H9 (cell line): ENCODE measurements around the gene ZMIZ1. TPM values are rescaled to one million over a fixed set of nuclear protein-coding genes. Genes with fewer than 3 reads are reported as not detected.

Experiments used
- DNase-seq: peaks from one replicate; pipeline ENCODE4 v3.0.0-alpha.2; 2017
- H2AFZ ChIP-seq: one replicate; pipeline ENCODE4 v1.6.1; 2013; ENCODE audit warnings: mild to moderate bottlenecking, low read length, control low read depth, moderate library complexity
- H2AK5ac ChIP-seq: 2 replicates; pipeline ENCODE4 v1.6.1; 2013; ENCODE audit warnings: low read length, control low read depth, mixed read lengths; ENCODE audit not compliant: insufficient read length
- H2BK120ac ChIP-seq: one replicate; pipeline ENCODE4 v1.6.1; 2013; ENCODE audit warnings: low read depth, mild to moderate bottlenecking, low read length, control low read depth, inconsistent platforms; ENCODE audit not compliant: poor library complexity, severe bottlenecking
- H2BK12ac ChIP-seq: 2 replicates; pipeline ENCODE4 v1.6.1; 2013; ENCODE audit warnings: low read length, control low read depth, mixed read lengths, low read depth; ENCODE audit not compliant: insufficient read length
- H2BK15ac ChIP-seq: 2 replicates; pipeline ENCODE4 v1.6.1; 2013; ENCODE audit warnings: low read depth, low read length, control low read depth
- H2BK20ac ChIP-seq: one replicate; pipeline ENCODE4 v1.6.1; 2013; ENCODE audit warnings: low read depth, mild to moderate bottlenecking, low read length, control low read depth, inconsistent platforms; ENCODE audit not compliant: poor library complexity, severe bottlenecking
- H2BK5ac ChIP-seq: 2 replicates; pipeline ENCODE4 v1.6.1; 2013; ENCODE audit warnings: low read length, control low read depth, mixed read lengths; ENCODE audit not compliant: insufficient read length
- H3K14ac ChIP-seq: 2 replicates; pipeline ENCODE4 v1.6.1; 2013; ENCODE audit warnings: low read length, control low read depth; ENCODE audit not compliant: insufficient read depth
- H3K18ac ChIP-seq: 2 replicates; pipeline ENCODE4 v1.6.1; 2013; ENCODE audit warnings: low read depth, mild to moderate bottlenecking, mixed read lengths, low read length, control low read depth; ENCODE audit not compliant: insufficient read length
- H3K23ac ChIP-seq: 2 replicates; pipeline ENCODE4 v1.6.1; 2013; ENCODE audit warnings: low read length, control low read depth, mixed read lengths, low read depth; ENCODE audit not compliant: insufficient read length
- H3K23me2 ChIP-seq: 2 replicates; pipeline ENCODE4 v1.6.1; 2013; ENCODE audit warnings: low read depth, mild to moderate bottlenecking, mixed read lengths, low read length, control low read depth; ENCODE audit not compliant: insufficient read length, poor library complexity, severe bottlenecking
- H3K27ac ChIP-seq: 2 replicates; pipeline ENCODE4 v1.5.1; 2013; ENCODE audit warnings: low read length, control low read depth, mixed read lengths, low read depth; ENCODE audit not compliant: insufficient read length
- H3K27me3 ChIP-seq: 2 replicates; pipeline ENCODE4 v1.6.1; 2013; ENCODE audit warnings: low read length, control low read depth, inconsistent platforms; ENCODE audit not compliant: insufficient read depth
- H3K4ac ChIP-seq: 2 replicates; pipeline ENCODE4 v1.6.1; 2013; ENCODE audit warnings: low read depth, mild to moderate bottlenecking, control low read depth, inconsistent platforms, low read length, moderate library complexity
- H3K4me1 ChIP-seq: 2 replicates; pipeline ENCODE4 v1.6.1; 2013; ENCODE audit warnings: low read length, control low read depth, inconsistent platforms; ENCODE audit not compliant: insufficient read depth
- H3K4me2 ChIP-seq: 2 replicates; pipeline ENCODE4 v1.6.1; 2013; ENCODE audit warnings: low read length, control low read depth, mixed read lengths; ENCODE audit not compliant: insufficient read length, insufficient read depth
- H3K56ac ChIP-seq: 2 replicates; pipeline ENCODE4 v1.6.1; 2013; ENCODE audit warnings: low read depth, mild to moderate bottlenecking, mixed read lengths, low read length, control low read depth; ENCODE audit not compliant: insufficient read length
- H3K79me1 ChIP-seq: 2 replicates; pipeline ENCODE4 v1.6.1; 2013; ENCODE audit warnings: low read depth, mild to moderate bottlenecking, moderate library complexity, low read length, control low read depth, inconsistent platforms; ENCODE audit not compliant: insufficient read depth, poor library complexity, severe bottlenecking
- H3K79me2 ChIP-seq: 2 replicates; pipeline ENCODE4 v1.6.1; 2013; ENCODE audit warnings: low read length, control low read depth, inconsistent platforms; ENCODE audit not compliant: insufficient read depth
- H3K9ac ChIP-seq: 2 replicates; pipeline ENCODE4 v1.6.1; 2013; ENCODE audit warnings: low read length, control low read depth, mixed read lengths; ENCODE audit not compliant: insufficient read length; ENCODE audit errors: extremely low read depth
- H3K9me3 ChIP-seq: one replicate; pipeline ENCODE4 v1.6.1; 2013; ENCODE audit warnings: low read depth, low read length, inconsistent platforms; ENCODE audit not compliant: control insufficient read depth
- H3T11ph ChIP-seq: one replicate; pipeline ENCODE4 v1.6.1; 2013; ENCODE audit warnings: mild to moderate bottlenecking, low read length, control low read depth, inconsistent platforms
- H4K20me1 ChIP-seq: one replicate; pipeline ENCODE4 v1.6.1; 2013; ENCODE audit not compliant: control insufficient read depth, insufficient read length, insufficient read depth
- H4K5ac ChIP-seq: 2 replicates; pipeline ENCODE4 v1.6.1; 2013; ENCODE audit warnings: low read depth, mild to moderate bottlenecking, mixed read lengths, low read length, control low read depth; ENCODE audit not compliant: insufficient read length
- H4K8ac ChIP-seq: replicated peaks from 2 replicates; pipeline ENCODE4 v1.6.1; 2013; ENCODE audit warnings: low read length, control low read depth, mixed read lengths, low read depth; ENCODE audit not compliant: insufficient read length
- H4K91ac ChIP-seq: 2 replicates; pipeline ENCODE4 v1.6.1; 2013; ENCODE audit warnings: low read depth, mild to moderate bottlenecking, moderate library complexity, mixed read lengths, low read length, control low read depth; ENCODE audit not compliant: insufficient read length
- H3K27ac Mint-ChIP-seq, 3 experiments: 2 replicates in 2 of 3; 3 replicates in 1 of 3; pipeline ENCODE4 v1.8.0; 2020 to 2021; ENCODE audit warnings: mixed read lengths in 3 of 3, mild to moderate bottlenecking in 1 of 3, moderate library complexity in 1 of 3
- H3K27me3 Mint-ChIP-seq: 2 replicates; pipeline ENCODE4 v1.8.0; 2021; ENCODE audit warnings: low read depth, mild to moderate bottlenecking, moderate library complexity, mixed read lengths
- H3K36me3 Mint-ChIP-seq, 3 experiments: 2 replicates in 2 of 3; 3 replicates in 1 of 3; pipeline ENCODE4 v1.8.0; 2020 to 2021; ENCODE audit warnings: low read depth in 3 of 3, mixed read lengths in 3 of 3; ENCODE audit not compliant: insufficient read depth in 1 of 3
- H3K4me1 Mint-ChIP-seq, 2 experiments: 2 replicates each; pipeline ENCODE4 v1.8.0; 2020; ENCODE audit warnings: mixed read lengths in 2 of 2
- H3K4me3 Mint-ChIP-seq, 2 experiments: 2 replicates in 1 of 2; 3 replicates in 1 of 2; pipeline ENCODE4 v1.8.0; 2020 to 2021; ENCODE audit warnings: mild to moderate bottlenecking in 2 of 2, mixed read lengths in 2 of 2, moderate library complexity in 1 of 2
- H3K9me3 Mint-ChIP-seq, 2 experiments: 2 replicates in 1 of 2; 3 replicates in 1 of 2; pipeline ENCODE4 v1.8.0; 2020; ENCODE audit warnings: mild to moderate bottlenecking in 2 of 2, mixed read lengths in 2 of 2, moderate library complexity in 1 of 2
- CTCF ChIP-seq: fragments of 200-600 bp; sonication (generic); conservative IDR thresholded peaks from 3 replicates; pipeline ENCODE4 v1.8.0; 2021; ENCODE audit warnings: antibody characterized with exemption, mild to moderate bottlenecking
- WGBS: extraction: QIAGEN DNeasy Blood & Tissue Kit; methylation state at CpG from one replicate; pipeline ENCODE4 v1.1.7; 2013; ENCODE audit warnings: missing lambda C conversion rate, low lambda C conversion rate, mixed read lengths; ENCODE audit not compliant: insufficient read length; ENCODE audit errors: extremely low coverage; 5-methylcytosine and 5-hydroxymethylcytosine counted together
- total RNA-seq: library from RNA; stranded (reverse); gene quantifications from 2 replicates; pipeline ENCODE4 v1.2.1, GENCODE V29; 2021

The ZMIZ1 gene
- total RNA-seq, 1 experiment from 2014 or later: 36.9 TPM

- Histone ChIP-seq H2BK5ac (no peak overlapping the region), H3K14ac (no peak overlapping the region), H2AFZ (no peak overlapping the region), H4K91ac (no peak overlapping the region), H3K23ac (no peak overlapping the region), H3K9ac (no peak overlapping the region), H2BK15ac (no peak overlapping the region), H3K79me1 (no peaks in the 10 kb centered on the region), H4K5ac (no peak overlapping the region), H2BK120ac (no peak overlapping the region), H3T11ph (no peak overlapping the region), H3K4me1 (no peaks in the 10 kb centered on the region), H3K23me2 (no peaks in the 10 kb centered on the region), H2BK20ac (no peak overlapping the region), H3K9me3 (no peaks in the 10 kb centered on the region), H3K79me2 (no peaks in the 10 kb centered on the region), H4K20me1 (no peaks in the 10 kb centered on the region), H3K27ac (no peak overlapping the region), H2BK12ac (no peak overlapping the region), H3K27me3 (no peaks in the 10 kb centered on the region), H3K4ac (no peak overlapping the region), H3K18ac (no peak overlapping the region), H2AK5ac (no peak overlapping the region), H4K8ac (no peak overlapping the region), H3K56ac (no peak overlapping the region), H3K4me2 (no peak overlapping the region)
- Mint-ChIP-seq H3K4me3 (no peak overlapping the region), H3K36me3 (no peaks in the 10 kb centered on the region), H3K9me3 (no peaks in the 10 kb centered on the region), H3K4me1 (peaks cover 13 to 16% of the 10 kb centered on the region in 2 experiments), H3K27me3 (peaks cover 17% of the 10 kb centered on the region), H3K27ac (no peak overlapping the region)
- no CpG with 5 or more reads among the region's 4 CpGs for WGBS
- no peak for TF ChIP-seq CTCF
- DNase-seq: no peak
Measured at GRCh38 chr10:79044846-79045245, 23.9 kb upstream of the ZMIZ1 start.
